Rectal smooth muscle tissue (tissue), 1 donor: ENCODE data around the gene MDM1.

Experiments used
- H3K27ac ChIP-seq: one replicate; pipeline ENCODE4 v1.7.0; 2013; ENCODE audit warnings: low read depth, low read length, inconsistent platforms
- H3K27me3 ChIP-seq: one replicate; pipeline ENCODE4 v1.7.0; 2013; ENCODE audit warnings: low read length; ENCODE audit not compliant: control insufficient read depth, insufficient read depth
- H3K36me3 ChIP-seq: one replicate; pipeline ENCODE4 v1.7.0; 2013; ENCODE audit warnings: low read length; ENCODE audit not compliant: control insufficient read depth, insufficient read depth
- H3K4me1 ChIP-seq: one replicate; pipeline ENCODE4 v1.7.0; 2013; ENCODE audit warnings: low read length; ENCODE audit not compliant: control insufficient read depth, insufficient read depth
- H3K4me3 ChIP-seq: one replicate; pipeline ENCODE4 v1.7.0; 2013; ENCODE audit warnings: low read length
- H3K9ac ChIP-seq: one replicate; pipeline ENCODE4 v1.7.0; 2013; ENCODE audit warnings: low read length

The MDM1 gene

GRCh38 chr12:68331500-68331868 lies 678 bp downstream of the MDM1 start:
- Histone ChIP-seq H3K36me3 (peaks cover 6% of the 10 kb centered on the region), H3K4me3 (peak overlapping the region; percentile 85), H3K4me1 (peaks cover 12% of the 10 kb centered on the region), H3K27me3 (no peaks in the 10 kb centered on the region), H3K9ac (no peak overlapping the region), H3K27ac (peak overlapping the region; percentile 53)

- H3K4me3 ChIP-seq = no peak overlapping the region
- no peak overlapping the region for H3K27ac ChIP-seq
- H3K27me3 ChIP-seq = no peaks in the 10 kb centered on the region
- peaks cover 10% of the 10 kb centered on the region for H3K4me1 ChIP-seq
- H3K36me3 ChIP-seq = peaks cover 9% of the 10 kb centered on the region
- no peak overlapping the region for H3K9ac ChIP-seq
These were observed 4.3 kb downstream of the MDM1 start for GRCh38 chr12:68327896-68328295.

- Histone ChIP-seq H3K9ac (no peak overlapping the region), H3K4me1 (peaks cover 14% of the 10 kb centered on the region), H3K36me3 (peaks cover 9% of the 10 kb centered on the region), H3K4me3 (no peak overlapping the region), H3K27ac (no peak overlapping the region), H3K27me3 (no peaks in the 10 kb centered on the region)
These were observed 5.4 kb downstream of the MDM1 start for GRCh38 chr12:68326716-68327115.

- Histone ChIP-seq H3K27ac (peak overlapping the region; percentile 59), H3K4me1 (peaks cover 16% of the 10 kb centered on the region)
These were observed 6.2 kb downstream of the MDM1 start for GRCh38 chr12:68325966-68326365.

GRCh38 chr12:68324531-68324930 lies 7.6 kb downstream of the MDM1 start:
- Histone ChIP-seq H3K27ac (peak overlapping the region; percentile 61), H3K27me3 (no peaks in the 10 kb centered on the region), H3K4me1 (peaks cover 26% of the 10 kb centered on the region), H3K4me3 (no peak overlapping the region), H3K36me3 (peaks cover 9% of the 10 kb centered on the region), H3K9ac (no peak overlapping the region)

More at GRCh38 chr12:68325966-68326365, 6.2 kb downstream of the MDM1 start:
- Histone ChIP-seq H3K4me3 (no peak overlapping the region), H3K9ac (no peak overlapping the region), H3K27me3 (no peaks in the 10 kb centered on the region), H3K36me3 (peaks cover 9% of the 10 kb centered on the region)

GRCh38 chr12:68321140-68321539 lies 11.0 kb downstream of the MDM1 start:
- H3K27me3 ChIP-seq = no peaks in the 10 kb centered on the region
- H3K9ac ChIP-seq = no peak overlapping the region
- H3K27ac ChIP-seq = peak overlapping the region; percentile 88
- H3K4me1 ChIP-seq = peaks cover 28% of the 10 kb centered on the region
- peaks cover 4% of the 10 kb centered on the region for H3K36me3 ChIP-seq
- H3K4me3 ChIP-seq = no peak overlapping the region

GRCh38 chr12:68319988-68320623 lies 12.1 kb downstream of the MDM1 start:
- Histone ChIP-seq H3K9ac (no peak overlapping the region), H3K36me3 (no peaks in the 10 kb centered on the region), H3K27me3 (no peaks in the 10 kb centered on the region), H3K4me3 (no peak overlapping the region), H3K27ac (peak overlapping the region; percentile 88), H3K4me1 (peaks cover 25% of the 10 kb centered on the region)

- H3K4me1 ChIP-seq = peaks cover 25% of the 10 kb centered on the region
- no peaks in the 10 kb centered on the region for H3K27me3 ChIP-seq
These were observed 15.0 kb downstream of the MDM1 start for GRCh38 chr12:68317047-68317667.

GRCh38 chr12:68310370-68310769 lies 21.8 kb downstream of the MDM1 start:
- Histone ChIP-seq H3K4me3 (no peak overlapping the region), H3K36me3 (peaks cover 9% of the 10 kb centered on the region)

More at GRCh38 chr12:68317047-68317667, 15.0 kb downstream of the MDM1 start:
- H3K4me3 ChIP-seq = no peak overlapping the region
- no peak overlapping the region for H3K9ac ChIP-seq
- H3K27ac ChIP-seq = peak overlapping the region; percentile 27
- no peaks in the 10 kb centered on the region for H3K36me3 ChIP-seq

GRCh38 chr12:68306564-68306963 lies 25.6 kb downstream of the MDM1 start:
- Histone ChIP-seq H3K9ac (no peak overlapping the region), H3K36me3 (peaks cover 9% of the 10 kb centered on the region), H3K27ac (no peak overlapping the region), H3K27me3 (no peaks in the 10 kb centered on the region), H3K4me3 (no peak overlapping the region), H3K4me1 (no peaks in the 10 kb centered on the region)

More at GRCh38 chr12:68310370-68310769, 21.8 kb downstream of the MDM1 start:
- H3K9ac ChIP-seq = no peak overlapping the region
- no peaks in the 10 kb centered on the region for H3K27me3 ChIP-seq
- H3K27ac ChIP-seq = no peak overlapping the region
- no peaks in the 10 kb centered on the region for H3K4me1 ChIP-seq

- no peaks in the 10 kb centered on the region for H3K27me3 ChIP-seq
These were observed 26.9 kb downstream of the MDM1 start for GRCh38 chr12:68305278-68305677.

GRCh38 chr12:68304626-68305025 lies 27.5 kb downstream of the MDM1 start:
- H3K36me3 ChIP-seq = peaks cover 4% of the 10 kb centered on the region

More at GRCh38 chr12:68305278-68305677, 26.9 kb downstream of the MDM1 start:
- peaks cover 4% of the 10 kb centered on the region for H3K36me3 ChIP-seq
- no peak overlapping the region for H3K4me3 ChIP-seq
- H3K27ac ChIP-seq = no peak overlapping the region
- no peak overlapping the region for H3K9ac ChIP-seq
- H3K4me1 ChIP-seq = no peaks in the 10 kb centered on the region

GRCh38 chr12:68303850-68304249 lies 28.3 kb downstream of the MDM1 start:
- Histone ChIP-seq H3K9ac (no peak overlapping the region), H3K4me1 (no peaks in the 10 kb centered on the region), H3K36me3 (peaks cover 3% of the 10 kb centered on the region), H3K27me3 (no peaks in the 10 kb centered on the region), H3K4me3 (no peak overlapping the region), H3K27ac (no peak overlapping the region)

More at GRCh38 chr12:68304626-68305025, 27.5 kb downstream of the MDM1 start:
- Histone ChIP-seq H3K4me1 (no peaks in the 10 kb centered on the region), H3K9ac (no peak overlapping the region), H3K27ac (no peak overlapping the region), H3K4me3 (no peak overlapping the region), H3K27me3 (no peaks in the 10 kb centered on the region)
